Thoracic aorta (tissue), 2 donors: ENCODE results near the gene SMCO2. TPM values are rescaled to one million over a fixed set of nuclear protein-coding genes. Genes with fewer than 3 reads are reported as not detected.

Experiments
- ATAC-seq: fragments of 150-250 bp; one replicate; pipeline ENCODE4 v1.8.0; 2017; ENCODE audit warnings: low read depth; ENCODE audit not compliant: insufficient number of reproducible peaks, low FRiP score
- DNase-seq: peaks from one replicate; pipeline ENCODE4 v3.0.0-alpha.2; 2020; ENCODE audit warnings: low spot score
- H3K27ac ChIP-seq, 2 donors: fragments of 200-600 bp; sonication (generic); 1 replicate in 1 of 2; 2 replicates in 1 of 2; pipeline ENCODE4 v1.5.1; 2016; ENCODE audit warnings: mild to moderate bottlenecking in 2 of 2, moderate library complexity in 2 of 2
- H3K27me3 ChIP-seq: fragments of 200-600 bp; sonication (generic); replicated peaks from 2 replicates; pipeline ENCODE4 v1.6.0; 2016; ENCODE audit warnings: mild to moderate bottlenecking; ENCODE audit not compliant: insufficient read depth
- H3K36me3 ChIP-seq: fragments of 200-600 bp; sonication (generic); one replicate; pipeline ENCODE4 v1.5.1; 2016
- H3K4me1 ChIP-seq, 2 donors: fragments of 200-600 bp; sonication (generic); 1 replicate in 1 of 2; 2 replicates in 1 of 2; pipeline versions ENCODE4 v1.5.1 to v1.6.0; 2016; ENCODE audit warnings: low read depth in 2 of 2, mild to moderate bottlenecking in 1 of 2; ENCODE audit not compliant: control insufficient read depth in 1 of 2
- H3K4me3 ChIP-seq: fragments of 200-600 bp; sonication (generic); 2 replicates; pipeline ENCODE4 v1.5.1; 2016; ENCODE audit warnings: mild to moderate bottlenecking
- H3K9me3 ChIP-seq: fragments of 200-600 bp; sonication (generic); 2 replicates; pipeline ENCODE4 v1.5.1; 2016
- CTCF ChIP-seq: fragments of 200-600 bp; sonication (generic); IDR thresholded peaks from one replicate; pipeline ENCODE4 v1.5.1; 2019; ENCODE audit warnings: antibody characterized with exemption
- total RNA-seq, 2 donors: library from RNA; depleted of rRNA; stranded (reverse); fragments of >200 nt; gene quantifications; one replicate each; pipeline versions ENCODE4 v1.1.0 to v1.2.3, GENCODE V29; 2016

The SMCO2 gene
- total RNA-seq, 2 donors from 2014 or later: not detected

DNA sequence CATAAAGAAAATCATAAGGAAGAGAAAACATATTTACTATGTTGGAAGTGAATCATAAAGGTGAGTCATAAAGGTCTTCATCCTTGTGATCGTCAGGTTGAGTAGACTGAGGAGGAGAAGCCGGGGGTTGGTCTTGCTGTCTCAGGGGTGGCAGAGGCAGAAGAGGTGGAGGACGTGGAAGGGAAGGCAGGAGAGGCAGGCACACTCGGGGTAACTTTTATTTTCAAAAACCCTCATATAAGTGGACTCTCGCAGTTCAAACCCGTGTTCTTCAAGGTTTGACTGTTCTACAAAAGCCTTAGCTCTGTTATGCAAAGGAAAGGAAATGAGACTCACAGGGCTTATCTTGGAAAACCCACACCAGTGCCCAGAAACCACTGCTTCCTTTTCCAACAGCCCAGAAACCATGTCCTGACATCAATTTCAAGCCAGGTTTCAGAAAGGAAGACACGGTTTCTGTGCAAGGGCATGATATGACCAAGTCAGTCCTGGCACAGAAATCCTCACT, 14.0 kb downstream of the SMCO2 start:
- ATAC-seq: no peak
- H3K36me3 ChIP-seq: no peaks in the 10 kb centered on the region
- no peaks in the 10 kb centered on the region for H3K9me3 ChIP-seq
- no peak for TF ChIP-seq CTCF
- DNase-seq: no peak
- peaks cover 0 to 4% of the 10 kb centered on the region in 2 donors for H3K4me1 ChIP-seq
- no peak overlapping the region for H3K4me3 ChIP-seq
- no peaks in the 10 kb centered on the region for H3K27me3 ChIP-seq
- H3K27ac ChIP-seq: no peak overlapping the region

DNA sequence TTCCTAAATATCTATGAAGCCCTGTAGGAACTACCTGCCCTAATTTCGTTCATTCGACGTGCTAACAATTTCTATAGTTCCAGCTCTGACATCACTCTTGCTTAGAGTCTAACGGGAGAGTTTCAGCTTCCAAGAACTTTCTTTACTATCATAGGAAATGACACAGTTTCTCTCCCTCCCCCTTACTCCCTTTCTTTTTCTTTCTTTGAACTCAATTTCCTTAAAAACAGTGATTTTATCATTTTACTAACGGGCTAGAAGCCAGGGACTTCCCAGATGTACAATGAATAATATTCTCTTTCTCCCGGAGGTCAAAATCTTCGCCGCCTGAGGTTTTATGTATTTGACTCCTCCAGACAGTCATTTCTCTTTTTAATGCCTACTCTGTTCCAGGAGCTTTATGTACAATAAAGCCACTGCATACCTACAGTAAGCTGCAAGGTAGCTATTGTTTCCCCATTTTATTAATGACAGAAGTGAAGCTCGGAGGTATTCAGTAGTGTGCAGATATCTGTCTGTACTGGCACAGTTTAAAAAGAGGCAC, 15.7 kb downstream of the SMCO2 start:
- DNase-seq (no peak), ATAC-seq (no peak)
- H3K4me3 ChIP-seq: no peak overlapping the region
- peaks cover 0 to 4% of the 10 kb centered on the region in 2 donors for H3K4me1 ChIP-seq
- H3K9me3 ChIP-seq: no peaks in the 10 kb centered on the region
- no peak for TF ChIP-seq CTCF
- H3K27ac ChIP-seq: no peak overlapping the region
- H3K27me3 ChIP-seq: no peaks in the 10 kb centered on the region
- H3K36me3 ChIP-seq: no peaks in the 10 kb centered on the region

DNA sequence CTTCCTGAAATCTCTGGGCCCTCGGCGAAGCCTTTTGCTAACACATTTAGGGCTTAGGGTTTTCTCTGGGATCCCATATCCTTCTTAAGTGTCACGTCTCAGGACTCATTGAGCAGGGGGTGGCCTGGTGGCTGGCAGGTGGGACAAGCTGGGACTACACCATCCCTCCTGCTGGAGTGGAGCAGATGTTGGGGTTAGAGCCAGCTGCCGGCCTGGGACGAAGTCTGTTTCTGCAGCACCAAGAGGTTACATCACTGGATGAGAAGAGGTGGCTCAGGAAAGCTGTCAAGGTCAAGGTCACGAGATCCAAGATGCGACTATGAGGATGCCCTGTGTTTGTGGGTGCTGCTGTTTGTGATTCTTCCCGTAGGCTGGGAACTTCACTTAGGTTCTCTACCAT, 16.3 kb downstream of the SMCO2 start:
- Histone ChIP-seq H3K36me3 (no peaks in the 10 kb centered on the region), H3K4me1 (peaks cover 0 to 4% of the 10 kb centered on the region in 2 donors), H3K9me3 (no peaks in the 10 kb centered on the region), H3K4me3 (no peak overlapping the region), H3K27ac (no peak overlapping the region), H3K27me3 (no peaks in the 10 kb centered on the region)
- ATAC-seq: no peak
- DNase-seq: no peak
- TF ChIP-seq CTCF: no peak

GRCh38 chr12:27463511-27464219, 17.1 kb downstream of the SMCO2 start:
- no peaks in the 10 kb centered on the region for H3K9me3 ChIP-seq
- peaks cover 0 to 4% of the 10 kb centered on the region in 2 donors for H3K4me1 ChIP-seq
- TF ChIP-seq CTCF: no peak
- no peaks in the 10 kb centered on the region for H3K27me3 ChIP-seq
- H3K27ac ChIP-seq: no peak overlapping the region
- H3K4me3 ChIP-seq: no peak overlapping the region
- no peaks in the 10 kb centered on the region for H3K36me3 ChIP-seq
- no peak for ATAC-seq
- no peak for DNase-seq

DNA sequence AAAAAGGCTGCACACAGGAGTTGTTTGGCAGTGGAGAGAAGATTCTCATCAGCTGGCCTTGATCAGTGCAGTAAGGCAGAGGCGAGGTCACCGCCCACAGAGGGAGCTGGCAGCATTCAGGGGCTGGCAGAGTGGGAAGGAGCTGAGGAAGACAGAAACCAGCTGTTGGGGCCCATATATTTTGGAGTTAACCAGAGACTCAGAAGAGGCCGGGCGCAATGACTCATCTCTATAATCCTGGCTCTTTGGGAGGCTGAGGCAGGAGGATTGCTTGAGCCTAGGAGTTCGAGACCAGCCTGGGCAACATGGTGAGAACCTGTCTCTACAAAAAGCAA, 17.7 kb downstream of the SMCO2 start:
- ATAC-seq (no peak), DNase-seq (no peak)
- Histone ChIP-seq H3K4me1 (peaks cover 0 to 4% of the 10 kb centered on the region in 2 donors), H3K27ac (no peak overlapping the region), H3K27me3 (no peaks in the 10 kb centered on the region), H3K36me3 (no peaks in the 10 kb centered on the region), H3K4me3 (no peak overlapping the region), H3K9me3 (no peaks in the 10 kb centered on the region)
- no peak for TF ChIP-seq CTCF
